Activated T-helper 2 cell treated with anti-CD3 and anti-CD28 coated beads, Interferon-gamma antibody, Interleukin-2, Interleukin-4, amounts not matched to agents 10 μg/mL and 5 μg/mL and 100 μg/mL, durations not matched to agents 14 hours and 24 hours and 36 hours (primary cell): ENCODE data around the gene DMD. TPM values are rescaled to one million over a fixed set of nuclear protein-coding genes. Genes with fewer than 3 reads are reported as not detected.

ENCODE experiments used
- DNase-seq: peaks from one replicate; pipeline ENCODE4 v3.0.0; 2021; ENCODE audit warnings: low spot score
- H3K27ac Mint-ChIP-seq: one replicate; pipeline ENCODE4 v1.8.0; 2021; ENCODE audit warnings: mixed read lengths
- H3K27me3 Mint-ChIP-seq: one replicate; pipeline ENCODE4 v1.8.0; 2021; ENCODE audit warnings: low read depth, mixed read lengths
- H3K36me3 Mint-ChIP-seq: one replicate; pipeline ENCODE4 v1.8.0; 2021; ENCODE audit warnings: low read depth, mixed read lengths
- H3K4me1 Mint-ChIP-seq: one replicate; pipeline ENCODE4 v1.8.0; 2021; ENCODE audit warnings: low read depth, mixed read lengths
- H3K4me3 Mint-ChIP-seq: one replicate; pipeline ENCODE4 v1.8.0; 2021; ENCODE audit warnings: low read depth, mild to moderate bottlenecking, moderate library complexity, mixed read lengths
- H3K9me3 Mint-ChIP-seq: one replicate; pipeline ENCODE4 v1.8.0; 2021; ENCODE audit warnings: mixed read lengths
- intact Hi-C: fragments of 100-400 bp; cut with micrococcal nuclease; formaldehyde crosslinking; loops from one replicate; pipeline ENCODE4 v1.15.1; 2023
- total RNA-seq: library from RNA; stranded (reverse); gene quantifications from 2 replicates; pipeline ENCODE4 v1.2.3, GENCODE V29; 2022

DMD gene
- total RNA-seq, 1 donor from 2014 or later = 0.84 TPM

DNA sequence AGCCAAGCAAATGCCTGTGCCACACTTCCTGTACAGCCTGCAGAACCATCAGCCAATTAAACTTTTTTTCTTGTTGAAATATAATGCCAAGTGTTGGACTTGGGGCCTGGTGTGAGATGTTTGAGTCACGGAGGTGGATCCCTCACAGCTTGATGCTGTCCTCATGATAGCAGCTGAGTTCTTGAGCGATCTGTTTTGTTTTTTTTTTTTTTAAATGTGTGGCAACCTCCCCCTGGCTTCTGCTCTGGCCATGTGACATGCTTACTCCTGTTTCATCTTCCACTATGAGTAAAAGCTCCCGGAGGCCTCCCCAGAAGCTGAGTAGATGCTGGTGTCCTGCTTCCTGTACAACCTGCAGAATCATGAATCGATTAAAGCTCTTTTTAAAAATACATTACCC lies 1166.2 kb downstream of the DMD start:
- no peaks in the 10 kb centered on the region for H3K4me1 Mint-ChIP-seq
- H3K27me3 Mint-ChIP-seq = no peaks in the 10 kb centered on the region
- intact Hi-C loops = no loop called here
- no peaks in the 10 kb centered on the region for H3K36me3 Mint-ChIP-seq
- no peak overlapping the region for H3K27ac Mint-ChIP-seq
- DNase-seq = no peak
- H3K9me3 Mint-ChIP-seq = peaks cover 4% of the 10 kb centered on the region
- H3K4me3 Mint-ChIP-seq = no peak overlapping the region

DNA sequence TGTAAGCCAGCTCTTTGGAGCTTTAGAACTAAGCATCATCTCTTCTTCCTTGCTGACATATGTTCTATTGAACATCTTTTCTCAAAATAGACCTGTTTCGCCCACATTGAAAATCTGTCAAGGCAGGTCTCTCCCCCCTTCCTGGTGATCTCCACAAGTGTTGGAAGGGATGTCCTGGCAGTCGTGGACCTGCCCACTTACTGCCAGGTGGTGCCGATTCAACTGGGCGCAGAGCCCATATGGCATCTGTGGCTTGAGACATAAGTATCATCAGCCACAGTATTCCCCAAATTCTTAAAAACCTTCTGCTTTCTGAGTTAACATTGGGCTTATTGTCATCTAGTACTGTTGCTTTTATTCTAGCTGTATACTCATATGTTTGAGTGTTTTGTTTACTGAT lies 1170.2 kb downstream of the DMD start:
- intact Hi-C loops = no loop called here
- Mint-ChIP-seq H3K4me1 (no peaks in the 10 kb centered on the region), H3K4me3 (no peak overlapping the region), H3K36me3 (no peaks in the 10 kb centered on the region), H3K27ac (no peak overlapping the region), H3K27me3 (no peaks in the 10 kb centered on the region), H3K9me3 (peaks cover 10% of the 10 kb centered on the region)
- no peak for DNase-seq

DNA sequence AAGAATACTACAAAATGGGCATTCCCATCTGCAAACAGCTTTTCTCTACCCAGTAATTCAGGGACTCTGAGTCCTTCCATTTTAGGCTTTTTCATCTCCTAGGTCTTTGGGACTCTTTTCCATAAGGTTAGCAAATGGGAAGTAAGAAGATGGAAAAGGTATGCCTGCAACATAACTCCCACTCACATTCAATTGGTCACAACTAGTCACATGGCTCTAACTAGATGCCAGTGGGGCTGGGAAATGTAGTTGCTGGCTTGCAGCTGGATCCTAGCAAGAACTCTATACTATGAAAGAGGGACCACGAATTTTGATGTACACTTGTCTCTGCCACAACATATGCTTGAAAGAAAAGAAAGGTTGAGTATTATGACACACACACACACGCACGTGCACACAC lies 1184.6 kb downstream of the DMD start:
- Mint-ChIP-seq H3K9me3 (peaks cover 7% of the 10 kb centered on the region), H3K27ac (no peak overlapping the region), H3K36me3 (no peaks in the 10 kb centered on the region), H3K27me3 (no peaks in the 10 kb centered on the region), H3K4me1 (no peaks in the 10 kb centered on the region), H3K4me3 (no peak overlapping the region)
- intact Hi-C loops = no loop called here
- no peak for DNase-seq

DNA sequence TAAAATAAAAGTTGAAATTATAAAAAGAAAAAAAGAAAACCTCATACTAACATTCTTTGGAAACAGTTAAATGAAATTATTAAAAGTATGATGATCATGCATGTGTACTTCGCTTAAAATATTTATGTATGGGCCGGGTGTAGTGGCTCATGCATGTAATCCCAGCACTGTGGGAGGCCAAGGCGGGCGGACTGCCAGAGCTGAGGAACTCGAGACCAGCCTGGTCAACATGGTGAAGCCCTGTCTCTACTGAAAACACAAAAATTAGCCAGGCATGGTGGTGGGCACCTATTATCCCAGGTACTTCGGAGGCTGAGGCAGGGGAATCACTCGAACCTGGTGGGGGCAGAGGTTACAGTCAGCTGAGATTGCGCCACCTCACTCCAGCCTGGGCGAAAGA lies 1187.3 kb downstream of the DMD start:
- no peak overlapping the region for H3K4me3 Mint-ChIP-seq
- H3K27me3 Mint-ChIP-seq = no peaks in the 10 kb centered on the region
- H3K36me3 Mint-ChIP-seq = no peaks in the 10 kb centered on the region
- no peak overlapping the region for H3K27ac Mint-ChIP-seq
- DNase-seq = no peak
- no peaks in the 10 kb centered on the region for H3K4me1 Mint-ChIP-seq
- intact Hi-C loops = no loop called here
- H3K9me3 Mint-ChIP-seq = peaks cover 11% of the 10 kb centered on the region

DNA sequence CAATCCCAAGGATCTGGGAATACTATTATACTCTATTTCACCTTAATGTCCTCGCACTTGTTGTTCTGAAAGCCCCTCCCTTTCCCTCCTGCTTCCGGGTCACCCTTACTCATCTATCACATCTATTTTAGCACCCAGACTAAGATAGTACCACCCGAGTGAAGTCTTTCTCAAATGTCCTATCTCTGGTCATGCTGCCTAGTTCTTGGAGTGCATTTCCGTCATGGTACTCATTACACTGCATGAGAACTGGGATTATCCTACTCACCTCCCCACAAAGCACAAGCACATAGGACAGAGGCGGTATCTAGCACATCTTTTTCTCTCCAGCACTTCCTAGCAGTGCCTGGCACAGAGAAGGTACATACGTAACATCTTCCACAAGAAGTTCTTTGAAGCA lies 1195.2 kb downstream of the DMD start:
- intact Hi-C loops = no loop called here
- peaks cover 14% of the 10 kb centered on the region for H3K9me3 Mint-ChIP-seq
- H3K36me3 Mint-ChIP-seq = no peaks in the 10 kb centered on the region
- H3K4me1 Mint-ChIP-seq = no peaks in the 10 kb centered on the region
- H3K4me3 Mint-ChIP-seq = no peak overlapping the region
- no peak for DNase-seq
- no peak overlapping the region for H3K27ac Mint-ChIP-seq
- H3K27me3 Mint-ChIP-seq = no peaks in the 10 kb centered on the region

DNA sequence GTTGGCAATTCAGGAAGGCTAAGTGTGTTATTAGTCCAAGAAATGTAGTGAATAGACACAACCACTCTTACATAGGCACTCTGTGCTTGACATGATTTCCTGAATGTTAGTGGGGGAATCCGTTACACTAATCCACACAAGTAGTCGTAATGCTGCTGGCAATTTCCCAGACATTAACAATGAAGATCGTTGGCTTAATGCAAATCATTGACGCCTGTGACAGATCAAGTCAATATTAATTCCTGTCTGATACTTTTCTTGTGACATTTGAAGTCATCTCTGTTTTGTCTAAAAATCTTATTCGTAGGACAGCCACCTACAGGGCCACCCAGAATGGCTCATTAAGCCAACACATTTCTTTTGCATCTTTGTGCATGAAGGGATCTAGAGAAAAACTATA lies 1200.4 kb downstream of the DMD start:
- intact Hi-C loops = no loop called here
- Mint-ChIP-seq H3K4me3 (no peak overlapping the region), H3K36me3 (no peaks in the 10 kb centered on the region), H3K4me1 (no peaks in the 10 kb centered on the region), H3K27ac (no peak overlapping the region), H3K9me3 (peaks cover 6% of the 10 kb centered on the region), H3K27me3 (no peaks in the 10 kb centered on the region)
- DNase-seq = no peak

DNA sequence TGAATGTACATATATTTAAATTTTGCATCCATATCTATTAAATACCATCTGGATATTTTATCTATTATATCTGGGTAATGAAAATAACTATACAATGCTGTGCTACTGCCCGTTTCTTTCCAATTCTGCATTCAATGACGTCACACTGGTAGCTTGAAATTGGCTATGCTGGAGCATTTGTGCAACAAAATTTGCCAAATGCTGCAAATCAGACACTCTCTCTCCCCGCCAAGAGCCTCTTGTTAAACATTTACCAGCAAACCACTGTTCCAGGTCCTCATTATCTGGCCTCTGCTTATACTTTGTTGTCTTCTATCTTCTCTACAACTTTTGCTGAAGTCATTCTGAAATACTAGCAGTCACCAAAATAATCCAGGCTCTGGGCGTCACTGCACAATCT lies 1201.1 kb downstream of the DMD start:
- intact Hi-C loops = no loop called here
- Mint-ChIP-seq H3K27ac (no peak overlapping the region), H3K4me1 (no peaks in the 10 kb centered on the region), H3K4me3 (no peak overlapping the region), H3K27me3 (no peaks in the 10 kb centered on the region), H3K9me3 (peaks cover 6% of the 10 kb centered on the region), H3K36me3 (no peaks in the 10 kb centered on the region)
- DNase-seq = no peak

DNA sequence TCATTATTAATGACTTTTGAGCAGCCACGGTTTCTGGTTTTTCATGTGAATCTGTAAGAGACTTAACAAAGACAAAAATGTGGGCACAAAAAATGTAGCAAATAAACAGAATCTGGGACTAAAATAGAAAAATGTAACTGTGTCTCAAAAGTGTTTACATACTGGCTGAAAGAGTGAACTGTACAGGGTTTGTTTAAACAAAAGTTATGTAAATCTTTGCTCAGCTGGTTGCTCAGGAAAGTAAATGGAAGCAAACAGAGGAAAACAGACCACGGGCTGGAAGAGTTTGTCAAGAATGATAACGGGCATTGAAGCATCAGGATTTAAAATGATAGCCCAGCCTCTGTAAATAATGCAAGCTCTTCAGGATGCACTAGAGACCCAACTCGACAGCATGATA lies 1217.7 kb downstream of the DMD start:
- H3K36me3 Mint-ChIP-seq = no peaks in the 10 kb centered on the region
- H3K27ac Mint-ChIP-seq = no peak overlapping the region
- H3K9me3 Mint-ChIP-seq = peaks cover 9% of the 10 kb centered on the region
- no peaks in the 10 kb centered on the region for H3K27me3 Mint-ChIP-seq
- no peaks in the 10 kb centered on the region for H3K4me1 Mint-ChIP-seq
- intact Hi-C loops = no loop called here
- H3K4me3 Mint-ChIP-seq = no peak overlapping the region
- DNase-seq = no peak

DNA sequence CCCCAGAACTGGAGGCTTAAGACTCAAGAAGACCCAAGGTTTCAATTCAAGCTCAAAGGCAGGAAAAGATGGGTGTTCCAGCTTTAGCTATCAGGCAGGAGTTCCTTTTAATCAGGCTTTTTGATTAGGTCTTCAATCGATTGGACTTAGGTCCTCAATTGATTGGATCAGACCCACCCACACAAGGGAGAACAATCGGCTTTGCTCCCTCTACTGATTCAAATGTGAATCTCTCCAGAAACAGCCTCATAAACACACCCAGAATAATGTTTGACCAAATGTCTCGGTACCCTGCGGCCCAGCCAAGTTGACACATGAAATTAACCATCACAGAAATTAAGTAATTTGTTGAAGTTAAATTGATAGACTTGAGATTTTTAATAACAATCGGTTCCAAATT lies 1222.4 kb downstream of the DMD start:
- Mint-ChIP-seq H3K9me3 (peaks cover 20% of the 10 kb centered on the region), H3K36me3 (no peaks in the 10 kb centered on the region), H3K27ac (no peak overlapping the region), H3K4me1 (no peaks in the 10 kb centered on the region), H3K27me3 (no peaks in the 10 kb centered on the region), H3K4me3 (no peak overlapping the region)
- no peak for DNase-seq
- intact Hi-C loops = no loop called here

DNA sequence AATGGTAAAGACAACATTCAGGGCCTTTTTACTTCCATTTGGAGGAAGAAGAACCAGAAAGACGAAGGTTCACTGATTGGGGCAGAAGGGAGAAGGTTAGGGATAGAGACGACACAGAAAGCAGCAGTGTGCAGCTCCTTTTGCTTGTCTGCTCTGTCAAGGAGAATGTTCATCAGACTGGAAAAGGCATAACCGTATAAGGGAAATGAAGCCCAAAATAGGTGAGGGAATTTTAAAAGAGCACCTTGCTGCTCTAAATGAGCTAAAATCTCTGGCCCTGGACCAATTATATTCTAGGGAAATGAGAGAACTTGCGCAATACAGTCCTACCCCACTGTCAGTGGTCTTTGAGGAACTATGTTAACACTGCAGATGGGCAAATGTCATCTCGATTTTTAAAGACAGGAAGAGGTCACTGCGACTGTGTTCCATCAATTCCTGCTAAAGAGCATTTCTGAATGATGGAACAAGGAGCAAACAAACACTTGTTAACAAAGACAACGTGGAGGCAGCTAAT lies 1229.7 kb downstream of the DMD start:
- no peak overlapping the region for H3K4me3 Mint-ChIP-seq
- no peaks in the 10 kb centered on the region for H3K27me3 Mint-ChIP-seq
- H3K9me3 Mint-ChIP-seq = peaks cover 19% of the 10 kb centered on the region
- no peak overlapping the region for H3K27ac Mint-ChIP-seq
- DNase-seq = no peak
- intact Hi-C loops = no loop called here
- no peaks in the 10 kb centered on the region for H3K4me1 Mint-ChIP-seq
- H3K36me3 Mint-ChIP-seq = no peaks in the 10 kb centered on the region

DNA sequence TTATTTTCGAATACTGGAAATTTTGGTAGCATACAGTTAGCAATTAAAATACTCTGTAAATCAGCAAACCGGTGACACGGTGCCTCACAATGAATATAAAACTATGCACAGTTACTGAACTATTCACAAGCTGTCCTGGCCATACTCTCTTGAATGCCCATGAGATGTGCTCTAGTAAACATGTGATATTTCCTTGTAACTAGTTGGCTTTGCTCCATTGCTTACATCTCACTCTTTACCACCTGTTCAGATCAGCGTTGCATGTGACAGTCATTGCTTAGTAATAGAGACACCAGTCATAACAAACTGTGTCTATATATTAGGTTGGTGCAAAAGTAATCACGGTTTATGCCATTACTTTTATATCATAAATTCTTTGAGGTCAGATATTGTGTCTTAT lies 1241.6 kb downstream of the DMD start:
- H3K4me1 Mint-ChIP-seq = no peaks in the 10 kb centered on the region
- DNase-seq = no peak
- H3K4me3 Mint-ChIP-seq = no peak overlapping the region
- no peaks in the 10 kb centered on the region for H3K36me3 Mint-ChIP-seq
- no peaks in the 10 kb centered on the region for H3K9me3 Mint-ChIP-seq
- H3K27ac Mint-ChIP-seq = no peak overlapping the region
- H3K27me3 Mint-ChIP-seq = no peaks in the 10 kb centered on the region
- intact Hi-C loops = no loop called here

DNA sequence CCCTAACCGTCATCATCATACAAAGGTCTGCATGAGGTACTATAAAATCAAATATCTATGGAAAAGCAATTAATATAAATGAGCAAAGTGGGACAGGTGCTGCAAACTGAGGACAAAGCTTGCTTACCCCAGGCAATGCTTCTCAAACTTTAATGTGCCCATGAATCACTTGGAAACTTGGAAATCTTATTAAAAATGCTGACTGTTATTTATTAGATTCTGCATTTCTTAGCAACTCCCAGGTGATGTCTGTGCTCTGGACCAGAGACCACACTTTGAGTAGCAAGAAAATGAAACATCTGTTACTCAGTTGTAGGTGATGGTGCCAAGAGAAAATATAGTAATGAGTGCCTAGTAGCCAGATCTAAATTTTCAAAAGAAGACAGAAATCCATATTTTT lies 1249.1 kb downstream of the DMD start:
- peaks cover 9% of the 10 kb centered on the region for H3K9me3 Mint-ChIP-seq
- intact Hi-C loops = no loop called here
- no peaks in the 10 kb centered on the region for H3K4me1 Mint-ChIP-seq
- H3K36me3 Mint-ChIP-seq = no peaks in the 10 kb centered on the region
- no peak for DNase-seq
- no peak overlapping the region for H3K27ac Mint-ChIP-seq
- no peak overlapping the region for H3K4me3 Mint-ChIP-seq
- H3K27me3 Mint-ChIP-seq = no peaks in the 10 kb centered on the region

DNA sequence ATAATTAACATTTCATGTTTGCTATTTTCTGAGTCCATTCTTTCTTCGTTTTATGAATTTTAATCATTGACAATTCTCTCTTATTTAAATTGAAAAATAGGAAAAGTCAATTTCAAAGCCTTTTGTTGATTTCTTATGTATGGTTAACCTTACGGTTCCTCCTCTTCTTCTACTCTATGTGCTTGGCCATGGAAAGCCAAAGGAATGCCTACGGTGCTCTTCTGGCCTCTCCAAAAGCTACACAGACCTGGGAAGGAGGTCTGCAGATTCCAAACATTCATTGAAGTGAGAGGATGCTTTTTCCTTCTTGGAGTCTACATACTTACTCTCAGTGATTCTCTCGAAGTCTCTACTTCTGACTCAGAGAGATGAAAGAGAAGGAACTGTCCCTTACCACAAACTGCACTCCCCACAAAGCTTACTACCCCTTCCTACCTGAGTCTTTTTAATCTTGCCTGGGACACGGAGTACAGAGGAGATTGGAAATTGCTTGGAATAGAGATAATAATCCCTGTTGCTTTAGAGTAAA lies 1276.4 kb downstream of the DMD start:
- no peak overlapping the region for H3K4me3 Mint-ChIP-seq
- H3K27me3 Mint-ChIP-seq = no peaks in the 10 kb centered on the region
- DNase-seq = no peak
- H3K9me3 Mint-ChIP-seq = no peaks in the 10 kb centered on the region
- no peaks in the 10 kb centered on the region for H3K4me1 Mint-ChIP-seq
- H3K36me3 Mint-ChIP-seq = no peaks in the 10 kb centered on the region
- intact Hi-C loops = no loop called here
- no peak overlapping the region for H3K27ac Mint-ChIP-seq

DNA sequence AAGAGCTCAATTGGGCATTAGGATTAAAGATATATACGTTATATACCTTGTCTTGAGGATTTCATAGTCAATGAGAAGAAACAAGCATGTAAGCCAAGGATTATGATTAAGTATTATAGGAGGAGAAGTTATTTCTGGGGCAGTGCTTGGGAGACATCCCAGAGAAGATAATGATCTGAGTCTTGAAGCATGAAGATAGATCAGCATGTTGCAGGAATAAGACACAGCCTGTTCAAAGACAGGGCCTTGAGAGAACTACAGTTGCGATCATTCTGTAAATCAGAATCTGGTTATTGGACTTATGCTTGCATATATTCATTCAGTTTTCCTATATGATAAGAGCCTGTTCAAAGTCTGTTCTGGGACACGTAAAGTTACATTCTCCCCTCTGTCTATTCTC lies 1277.3 kb downstream of the DMD start:
- H3K27ac Mint-ChIP-seq = no peak overlapping the region
- no peak overlapping the region for H3K4me3 Mint-ChIP-seq
- no peaks in the 10 kb centered on the region for H3K27me3 Mint-ChIP-seq
- H3K9me3 Mint-ChIP-seq = no peaks in the 10 kb centered on the region
- H3K36me3 Mint-ChIP-seq = no peaks in the 10 kb centered on the region
- H3K4me1 Mint-ChIP-seq = no peaks in the 10 kb centered on the region
- no peak for DNase-seq
- intact Hi-C loops = no loop called here
